HepG2 (cell line): ENCODE data around the gene HSPA14. TPM values are rescaled to one million over a fixed set of nuclear protein-coding genes. Genes with fewer than 3 reads are reported as not detected.
A peak's percentile ranks its signal among the peaks of the same experiment; 100 is the strongest.

Experiments used
- FOXP4 ChIP-seq: sonication (generic); formaldehyde crosslinking; IDR thresholded peaks from 2 replicates; pipeline ENCODE4 v1.4.0; 2020; ENCODE audit warnings: missing genetic modification reagents
- HOXD1 ChIP-seq: sonication (generic); formaldehyde crosslinking; IDR thresholded peaks from 2 replicates; pipeline ENCODE4 v1.5.0; 2020; ENCODE audit warnings: missing genetic modification reagents
- MZF1 ChIP-seq: sonication (generic); formaldehyde crosslinking; IDR thresholded peaks from 2 replicates; pipeline ENCODE4 v1.8.1; 2023; ENCODE audit warnings: mild to moderate bottlenecking, missing genetic modification reagents, borderline replicate concordance
- NFE2L2 ChIP-seq: fragments of 150-350 bp; IDR thresholded peaks from 2 replicates; pipeline ENCODE4 v1.6.1; 2014; ENCODE audit warnings: low read length
- PCBP2 ChIP-seq: fragments of 200-400 bp; formaldehyde crosslinking; optimal IDR thresholded peaks from 2 replicates; pipeline ENCODE3; 2018; ENCODE audit warnings: low read length, low read depth; ENCODE audit not compliant: poor library complexity, severe bottlenecking
- SP140L ChIP-seq: sonication (generic); formaldehyde crosslinking; IDR thresholded peaks from 2 replicates; pipeline ENCODE4 v1.4.0; 2020; ENCODE audit warnings: missing genetic modification reagents, borderline replicate concordance
- TFE3 ChIP-seq: IDR thresholded peaks from 2 replicates; pipeline ENCODE4 v1.6.1; 2016
- USF2 ChIP-seq, 2 experiments: sonication (generic) in 1 of 2; formaldehyde crosslinking in 1 of 2; IDR thresholded peaks; 2 replicates each; pipeline versions ENCODE4 v1.5.1 to v1.6.1; 2011 to 2020; ENCODE audit warnings: borderline replicate concordance in 1 of 2, low read depth in 1 of 2, low read length in 1 of 2, mild to moderate bottlenecking in 1 of 2, missing genetic modification reagents in 1 of 2, moderate library complexity in 1 of 2
- ZNF569 ChIP-seq: sonication (generic); formaldehyde crosslinking; IDR thresholded peaks from 2 replicates; pipeline ENCODE4 v1.5.0; 2020; ENCODE audit warnings: mild to moderate bottlenecking, missing genetic modification reagents, moderate library complexity, borderline replicate concordance
- ZNF639 ChIP-seq: conservative IDR thresholded peaks from 2 replicates; pipeline ENCODE4 v1.6.1; 2018; ENCODE audit warnings: missing genetic modification reagents
- ZNF646 ChIP-seq: sonication (generic); formaldehyde crosslinking; IDR thresholded peaks from 2 replicates; pipeline ENCODE4 v1.9.0; 2021; ENCODE audit warnings: mild to moderate bottlenecking, missing genetic modification reagents
- ZNF670 ChIP-seq: sonication (generic); formaldehyde crosslinking; IDR thresholded peaks from 2 replicates; pipeline ENCODE4 v1.8.0; 2022; ENCODE audit warnings: mild to moderate bottlenecking, missing genetic modification reagents, borderline replicate concordance
- ZNF790 ChIP-seq: sonication (generic); formaldehyde crosslinking; IDR thresholded peaks from 2 replicates; pipeline ENCODE4 v1.8.0; 2022; ENCODE audit warnings: missing genetic modification reagents, mild to moderate bottlenecking, borderline replicate concordance
- polyA plus RNA-seq, 8 experiments: library from polyadenylated mRNA; depleted of rRNA in 3 of 8; stranded (reverse) in 7 of 8; unstranded in 1 of 8; fragments of >200 nt; fragmentation: Illumina TruSeq in 4 of 8; extraction: Trizol in 4 of 8; gene quantifications; 2 replicates each; pipeline versions ENCODE4 v1.2.1 to v1.2.3, GENCODE V29; 2011 to 2016; ENCODE audit warnings: low read depth in 4 of 8, missing spikeins in 1 of 8, mixed read lengths in 1 of 8; ENCODE audit not compliant: insufficient read depth in 1 of 8
- total RNA-seq, 5 experiments: library from RNA; depleted of rRNA; stranded (reverse); fragments of >200 nt; fragmentation: Illumina TruSeq; extraction: Trizol; gene quantifications; 2 replicates each; pipeline ENCODE4 v1.2.3, GENCODE V29; 2016; ENCODE audit warnings: low read depth in 1 of 5

Gene HSPA14
- total and polyA plus RNA-seq, 2 of the 13 experiments (the other 11 are each of a cell fraction or from before 2014, with no cell fraction given), result 10.7 to 29.8 TPM

GRCh38 chr10:14837757-14838581 is at the start of gene HSPA14, which contains the start of the genes CDNF and MSANTD7 (continued):
- TF ChIP-seq NFE2L2 (no peak), USF2 (IDR thresholded peaks at IDR 0.05; ENCODE audit: low read depth, low read length) (no peak), USF2 (CRISPR knock-in tag; IDR thresholded peaks at IDR 0.05; ENCODE audit: borderline replicate concordance) (no peak; the same call in 1 of the 2 replicates), SP140L (CRISPR knock-in tag) (no peak), ZNF639 (CRISPR knock-in tag) (no peak), ZNF646 (CRISPR knock-in tag) (no peak), TFE3 (CRISPR knock-in tag) (0 out of 2 replicates have a peak, but pooled peaks have one; percentile 19), FOXP4 (CRISPR knock-in tag) (peak; percentile 41), HOXD1 (CRISPR knock-in tag) (no peak), MZF1 (CRISPR knock-in tag) (0 out of 2 replicates have a peak, but pooled peaks have one; percentile 15), ZNF569 (peak; percentile 71; the same call in 1 of the 2 replicates), PCBP2 (no peak), ZNF790 (CRISPR knock-in tag) (no peak), ZNF670 (CRISPR knock-in tag) (no peak)
